HFFc6 (cell line): ENCODE data around the gene ACOT11. TPM values are rescaled to one million over a fixed set of nuclear protein-coding genes. Genes with fewer than 3 reads are reported as not detected.

ENCODE experiments used
- DNase-seq: peaks from one replicate; pipeline ENCODE4 v3.0.0-alpha.2; 2018
- H3K27ac Mint-ChIP-seq: 2 replicates; pipeline ENCODE4 v1.8.0; 2020; ENCODE audit warnings: mild to moderate bottlenecking, mixed read lengths
- H3K27me3 Mint-ChIP-seq: 2 replicates; pipeline ENCODE4 v1.8.0; 2021; ENCODE audit warnings: mild to moderate bottlenecking, moderate library complexity, mixed read lengths; ENCODE audit not compliant: insufficient read depth
- H3K36me3 Mint-ChIP-seq: 2 replicates; pipeline ENCODE4 v1.8.0; 2021; ENCODE audit warnings: low read depth, mixed read lengths
- H3K4me1 Mint-ChIP-seq: 2 replicates; pipeline ENCODE4 v1.8.0; 2020; ENCODE audit warnings: low read depth, mixed read lengths
- H3K4me3 Mint-ChIP-seq: 2 replicates; pipeline ENCODE4 v1.8.0; 2020; ENCODE audit warnings: mild to moderate bottlenecking, moderate library complexity, mixed read lengths
- H3K9me3 Mint-ChIP-seq: 2 replicates; pipeline ENCODE4 v1.8.0; 2020; ENCODE audit warnings: mild to moderate bottlenecking, mixed read lengths
- CTCF ChIP-seq: fragments of 200-600 bp; sonication (generic); IDR thresholded peaks from 2 replicates; pipeline ENCODE4 v1.5.0; 2021; ENCODE audit warnings: antibody characterized with exemption, mild to moderate bottlenecking
- total RNA-seq, 6 experiments: library from RNA; stranded (reverse); fragmentation: NEBNext Ultra II Directional; extraction: Animal tissue kit (Norgen Biotek cat#: 25700); gene quantifications; 2 replicates in 1 of 6; 3 replicates in 5 of 6; pipeline ENCODE4 v1.2.3, GENCODE V29; 2021

The ACOT11 gene
- total RNA-seq, 6 experiments from 2014 or later = 2.9 to 4.8 (median 3.8) TPM

GRCh38 chr1:54604572-54605370 is 56.7 kb downstream of the ACOT11 start:
- Mint-ChIP-seq H3K27me3 (no peaks in the 10 kb centered on the region; the same call in 1 of the 2 replicates), H3K36me3 (no peaks in the 10 kb centered on the region), H3K4me3 (no peak overlapping the region), H3K4me1 (no peaks in the 10 kb centered on the region), H3K27ac (no peak overlapping the region), H3K9me3 (no peaks in the 10 kb centered on the region)
- no peak for TF ChIP-seq CTCF
- no peak for DNase-seq

DNA sequence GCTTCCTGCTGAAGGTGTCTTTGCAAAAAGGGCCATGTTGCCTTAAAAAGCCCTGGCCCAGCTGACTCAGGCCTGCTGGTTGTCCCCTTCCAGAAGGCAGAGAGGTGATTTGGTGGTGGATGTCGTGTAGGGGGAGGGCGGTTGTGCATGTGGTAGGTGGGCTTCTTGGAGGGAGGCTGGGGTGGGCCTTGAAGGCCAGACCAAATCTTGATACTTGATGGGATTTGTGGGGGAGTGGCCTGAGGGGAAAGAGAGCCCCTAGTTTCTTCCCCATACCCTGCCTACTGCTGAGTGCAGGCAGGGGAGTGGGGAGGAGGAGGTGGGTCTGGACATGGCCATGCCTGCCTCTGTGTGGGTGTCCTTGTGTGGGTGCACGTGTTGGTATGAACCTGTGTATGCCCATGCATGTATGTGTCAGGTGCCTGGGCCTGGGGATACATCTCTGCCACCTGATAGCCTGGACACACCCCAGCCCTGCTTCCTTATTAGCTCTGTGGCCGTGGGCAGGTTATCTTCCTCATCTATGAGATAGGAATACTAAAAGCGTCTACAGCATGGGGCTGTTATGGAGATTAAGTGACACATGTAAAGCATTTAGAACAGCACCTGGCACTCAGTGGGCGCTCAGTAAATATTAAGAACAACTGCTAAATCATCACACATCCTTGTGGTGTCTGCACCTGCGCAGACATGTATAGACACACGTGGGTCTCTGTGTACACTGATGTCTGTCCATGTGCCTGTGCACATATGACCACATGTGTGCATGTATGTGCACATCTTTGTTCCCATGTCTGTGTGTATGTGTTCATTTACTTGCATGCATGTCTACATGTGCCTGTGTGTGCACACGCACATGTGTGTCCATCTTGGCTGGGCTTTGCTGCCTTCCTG is 58.3 kb downstream of the ACOT11 start:
- H3K27me3 Mint-ChIP-seq = no peaks in the 10 kb centered on the region; the same call in 1 of the 2 replicates
- no peaks in the 10 kb centered on the region for H3K4me1 Mint-ChIP-seq
- no peaks in the 10 kb centered on the region for H3K9me3 Mint-ChIP-seq
- no peak overlapping the region for H3K27ac Mint-ChIP-seq
- TF ChIP-seq CTCF = no peak
- H3K4me3 Mint-ChIP-seq = no peak overlapping the region
- no peak for DNase-seq
- H3K36me3 Mint-ChIP-seq = no peaks in the 10 kb centered on the region

DNA sequence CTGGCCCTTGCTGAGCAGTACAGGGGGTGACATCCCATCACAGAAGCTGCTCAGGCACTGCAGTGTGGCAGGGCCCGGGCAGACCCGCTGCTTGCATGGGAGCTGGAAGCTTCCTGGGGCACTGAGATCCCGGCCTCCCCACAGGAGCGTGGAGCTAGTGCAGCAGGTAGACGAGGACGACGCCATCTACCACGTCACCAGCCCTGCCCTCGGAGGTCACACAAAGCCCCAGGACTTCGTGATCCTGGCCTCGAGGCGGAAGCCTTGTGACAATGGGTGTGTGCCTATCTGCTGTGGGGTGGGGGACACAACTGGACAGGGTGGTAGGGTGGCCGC is 58.9 kb downstream of the ACOT11 start:
- Mint-ChIP-seq H3K36me3 (no peaks in the 10 kb centered on the region), H3K27me3 (no peaks in the 10 kb centered on the region; the same call in 1 of the 2 replicates), H3K9me3 (no peaks in the 10 kb centered on the region), H3K4me1 (no peaks in the 10 kb centered on the region), H3K4me3 (no peak overlapping the region), H3K27ac (no peak overlapping the region)
- no peak for TF ChIP-seq CTCF
- no peak for DNase-seq

DNA sequence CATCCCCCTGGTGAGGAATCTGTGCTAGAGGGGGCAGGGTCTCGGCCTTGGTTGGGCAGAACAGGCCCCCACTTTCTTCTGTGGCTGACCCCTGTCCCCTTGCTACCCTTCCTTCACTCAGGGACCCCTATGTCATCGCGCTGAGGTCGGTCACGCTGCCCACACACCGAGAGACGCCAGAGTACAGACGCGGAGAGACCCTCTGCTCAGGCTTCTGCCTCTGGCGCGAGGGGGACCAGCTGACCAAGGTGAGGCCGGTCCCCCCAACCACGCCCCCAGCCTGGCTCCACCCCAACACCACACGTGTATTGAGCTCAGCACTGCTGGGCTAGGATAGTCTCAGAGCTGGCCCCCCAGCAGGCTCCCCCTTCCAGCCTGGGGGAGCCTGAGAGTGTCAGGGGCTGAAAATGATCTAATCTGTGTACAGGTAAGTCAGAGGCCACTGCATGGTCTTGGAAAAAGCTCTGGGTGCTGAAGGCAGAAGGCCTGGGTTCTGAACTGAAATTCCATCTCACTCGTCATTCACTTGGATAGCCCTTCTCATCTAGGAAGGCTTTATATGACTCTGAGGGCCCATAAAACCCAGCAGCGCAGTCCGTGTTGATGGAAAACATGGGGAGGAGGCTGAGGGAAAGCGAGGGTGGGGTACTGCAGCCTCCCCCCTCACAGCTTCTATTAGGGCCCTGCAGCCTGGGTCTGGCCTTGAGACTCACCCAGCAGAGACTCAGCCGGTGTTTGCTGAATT is 60.0 kb downstream of the ACOT11 start:
- Mint-ChIP-seq H3K4me1 (no peaks in the 10 kb centered on the region; the same call in 1 of the 2 replicates), H3K27me3 (no peaks in the 10 kb centered on the region; the same call in 1 of the 2 replicates), H3K9me3 (no peaks in the 10 kb centered on the region), H3K4me3 (no peak overlapping the region), H3K27ac (no peak overlapping the region), H3K36me3 (no peaks in the 10 kb centered on the region)
- TF ChIP-seq CTCF = no peak
- DNase-seq = no peak

- Mint-ChIP-seq H3K4me1 (peaks cover 4% of the 10 kb centered on the region; the same call in 1 of the 2 replicates), H3K27ac (no peak overlapping the region), H3K9me3 (no peaks in the 10 kb centered on the region), H3K36me3 (no peaks in the 10 kb centered on the region), H3K27me3 (no peaks in the 10 kb centered on the region; the same call in 1 of the 2 replicates), H3K4me3 (no peak overlapping the region)
- TF ChIP-seq CTCF = no peak
- no peak for DNase-seq
Observed at GRCh38 chr1:54608566-54609230, 60.7 kb downstream of the ACOT11 start.
